Heart left ventricle (tissue), 13 donors: ENCODE results near the gene SNX18.

Source experiments
- CTCF ChIP-seq, 12 donors: fragments of 200-600 bp; sonication (generic) in 4 of 12; IDR thresholded peaks; one replicate each; pipeline versions ENCODE4 v1.5.0 to v1.8.0; 2018 to 2022; ENCODE audit warnings: antibody characterized with exemption in 12 of 12, mild to moderate bottlenecking in 5 of 12
- POLR2A ChIP-seq, 2 donors: fragments of 450-650 bp; IDR thresholded peaks; one replicate each; pipeline ENCODE4 v1.6.1; 2017; ENCODE audit warnings: antibody characterized with exemption in 2 of 2, mild to moderate bottlenecking in 2 of 2, moderate library complexity in 2 of 2
- donor health status: ischemic (EF 13 %, LVEDD 7.1; RV severe dilation, severe dysfunction).
- donor health status: DM: no; HTN: yes; CAD: no.
- donor health status: DM: no; HTN: no; CAD: no.
- donor health status: ischemic (EF 25% LVEDD 6.9; RV normal size, moderate dysfunction).
- donor health status: ischemic (EF 25% LVEDD 5.7; RV mildly dilated, moderate dysfunction).
- donor health status: ischemic (EF 35%, LVEDD 5.7; RV mildly dilated, moderate dysfunction).
- donor health status: nonischemic (EF 11% LVEDD 7.7; RV severe dilation, severe dysfunction).
- donor health status: DM: yes; HTN: yes; CAD: no.
- donor health status: PGD.
- donor health status: ischemic (EF 29% LVEDD 5.4; RV normal size, mild dysfunction).
- donor health status: nonischemic (EF 23%, LVEDD 6.1; RV moderate dilation, normal function).

GRCh38 chr5:54533541-54534190 is 16.1 kb downstream of the SNX18 start:
- no peak for TF ChIP-seq CTCF (IDR thresholded peaks at IDR 0.05)
- no peak for TF ChIP-seq POLR2A (IDR thresholded peaks at IDR 0.05)
